OCI-LY3 (cell line): ENCODE results near the gene SORBS1.

Experiments used
- H2AFZ ChIP-seq: fragments of 200-600, 300-600 bp; shearing (Covaris generic); 2 replicates; pipeline ENCODE4 v1.6.0; 2014; ENCODE audit warnings: antibody characterized with exemption, low read depth, low read length
- H3K27ac ChIP-seq: fragments of 200-600, 300-600 bp; sonication (generic); 2 replicates; pipeline ENCODE4 v1.5.1; 2014; ENCODE audit warnings: mild to moderate bottlenecking, low read length, moderate library complexity, mixed read lengths
- H3K27me3 ChIP-seq: fragments of 200-600, 300-600 bp; sonication (generic); 2 replicates; pipeline ENCODE4 v1.6.1; 2014; ENCODE audit warnings: low read depth, low read length, mixed read lengths
- H3K36me3 ChIP-seq: fragments of 200-600, 300-600 bp; sonication (generic); replicated peaks from 2 replicates; pipeline ENCODE3; 2014; ENCODE audit warnings: low read depth, low read length, mixed read lengths
- H3K4me1 ChIP-seq: fragments of 300-600, 200-600 bp; sonication (generic); 2 replicates; pipeline ENCODE4 v1.6.1; 2014; ENCODE audit warnings: low read length, mixed read lengths
- H3K4me2 ChIP-seq: fragments of 200-600, 300-600 bp; sonication (generic); 2 replicates; pipeline ENCODE4 v1.6.1; 2014; ENCODE audit warnings: low read length, mixed read lengths
- H3K4me3 ChIP-seq: fragments of 300-600, 200-600 bp; sonication (generic); 2 replicates; pipeline ENCODE4 v1.5.1; 2014; ENCODE audit warnings: antibody characterized with exemption, mild to moderate bottlenecking, low read length, moderate library complexity
- H3K79me2 ChIP-seq: fragments of 300-600, 200-600 bp; shearing (Covaris generic); 2 replicates; pipeline ENCODE4 v1.6.1; 2014; ENCODE audit warnings: mild to moderate bottlenecking, low read length, mixed read lengths
- H3K9ac ChIP-seq: fragments of 300-600, 200-600 bp; shearing (Covaris generic); 2 replicates; pipeline ENCODE4 v1.6.0; 2014; ENCODE audit warnings: mild to moderate bottlenecking, low read length, moderate library complexity
- H3K9me3 ChIP-seq: fragments of 200-600, 300-600 bp; shearing (Covaris generic); 2 replicates; pipeline ENCODE4 v1.6.1; 2014; ENCODE audit warnings: low read length, mixed read lengths; ENCODE audit not compliant: insufficient read depth
- H4K20me1 ChIP-seq: fragments of 200-600, 300-600 bp; sonication (generic); 2 replicates; pipeline ENCODE4 v1.6.1; 2016; ENCODE audit warnings: low read length, mixed read lengths; ENCODE audit not compliant: insufficient read depth
- CTCF ChIP-seq: fragments of 200-600, 300-600 bp; sonication (generic); IDR thresholded peaks from 2 replicates; pipeline ENCODE4 v1.5.1; 2014; ENCODE audit warnings: antibody characterized with exemption, low read length, low read depth
- EZH2phosphoT487 ChIP-seq: fragments of 200-600 bp; shearing (Covaris generic); IDR thresholded peaks from 2 replicates; pipeline ENCODE4 v1.6.1; 2018; ENCODE audit warnings: antibody characterized with exemption, mixed run types, low read depth

The SORBS1 gene

GRCh38 chr10:95397747-95398146, 163.4 kb downstream of the SORBS1 start:
- H3K79me2 ChIP-seq: no peaks in the 10 kb centered on the region
- TF ChIP-seq EZH2phosphoT487: no peak
- no peak for TF ChIP-seq CTCF
- H3K27me3 ChIP-seq: peaks cover 11% of the 10 kb centered on the region; the same call in 1 of the 2 replicates
- H3K27ac ChIP-seq: no peak overlapping the region
- no peaks in the 10 kb centered on the region for H3K9me3 ChIP-seq
- H3K4me2 ChIP-seq: no peak overlapping the region
- no peaks in the 10 kb centered on the region for H3K36me3 ChIP-seq
- H4K20me1 ChIP-seq: no peaks in the 10 kb centered on the region
- H3K4me1 ChIP-seq: no peaks in the 10 kb centered on the region
- H3K9ac ChIP-seq: no peak overlapping the region
- no peak overlapping the region for H3K4me3 ChIP-seq
- H2AFZ ChIP-seq: no peak overlapping the region

GRCh38 chr10:95395947-95396449, 165.2 kb downstream of the SORBS1 start:
- Histone ChIP-seq H3K36me3 (no peaks in the 10 kb centered on the region), H2AFZ (no peak overlapping the region), H3K4me3 (no peak overlapping the region), H4K20me1 (no peaks in the 10 kb centered on the region), H3K4me1 (no peaks in the 10 kb centered on the region), H3K9me3 (no peaks in the 10 kb centered on the region), H3K9ac (no peak overlapping the region), H3K27ac (no peak overlapping the region), H3K27me3 (peaks cover 11% of the 10 kb centered on the region; the same call in 1 of the 2 replicates), H3K4me2 (no peak overlapping the region), H3K79me2 (no peaks in the 10 kb centered on the region)
- no peak for TF ChIP-seq CTCF
- no peak for TF ChIP-seq EZH2phosphoT487

- Histone ChIP-seq H3K4me2 (no peak overlapping the region), H3K4me3 (no peak overlapping the region), H3K9me3 (no peaks in the 10 kb centered on the region), H3K4me1 (no peaks in the 10 kb centered on the region), H3K27ac (no peak overlapping the region), H3K36me3 (no peaks in the 10 kb centered on the region), H3K9ac (no peak overlapping the region), H4K20me1 (no peaks in the 10 kb centered on the region), H3K79me2 (no peaks in the 10 kb centered on the region), H2AFZ (no peak overlapping the region), H3K27me3 (peaks cover 11% of the 10 kb centered on the region; the same call in 1 of the 2 replicates)
- no peak for TF ChIP-seq EZH2phosphoT487
- TF ChIP-seq CTCF: no peak
Measured at GRCh38 chr10:95394161-95394880, 166.8 kb downstream of the SORBS1 start.

- TF ChIP-seq EZH2phosphoT487 (no peak), CTCF (no peak)
- H3K79me2 ChIP-seq: no peaks in the 10 kb centered on the region
- peaks cover 8% of the 10 kb centered on the region for H3K4me1 ChIP-seq
- no peaks in the 10 kb centered on the region for H4K20me1 ChIP-seq
- no peak overlapping the region for H3K4me3 ChIP-seq
- peaks cover 11% of the 10 kb centered on the region; the same call in 1 of the 2 replicates for H3K27me3 ChIP-seq
- no peak overlapping the region for H3K9ac ChIP-seq
- no peak overlapping the region for H3K4me2 ChIP-seq
- no peaks in the 10 kb centered on the region for H3K9me3 ChIP-seq
- H2AFZ ChIP-seq: no peak overlapping the region
- no peak overlapping the region for H3K27ac ChIP-seq
- H3K36me3 ChIP-seq: no peaks in the 10 kb centered on the region
Measured at GRCh38 chr10:95392681-95393164, 168.4 kb downstream of the SORBS1 start.
